Measurements from ENCODE around the gene SYCN.

SYCN gene

GRCh38 chr19:39196860-39197562, 7.1 kb downstream of the SYCN start, which contains the start of gene NCCRP1:
Gene NCCRP1 (plus strand): TSS chr19:39196964. CDS start chr19:39196983, 19 bp downstream.
- no peak for DNase-seq (ENCODE audit: low read depth)
- H3K4me3 ChIP-seq (ENCODE audit: low read depth, low read length): no peak within 1 kb of the TSS

GRCh38 chr19:39196320-39196719, 7.7 kb downstream of the SYCN start:
- H3K4me3 ChIP-seq (ENCODE audit: low read depth, low read length): no peak overlapping the region
- no peak for DNase-seq (ENCODE audit: low read depth)

GRCh38 chr19:39195755-39196154, 8.3 kb downstream of the SYCN start:
- no peak overlapping the region for H3K4me3 ChIP-seq (ENCODE audit: low read depth, low read length)
- no peak for DNase-seq (ENCODE audit: low read depth)

- no peak overlapping the region for H3K4me3 ChIP-seq (ENCODE audit: low read depth, low read length)
- no peak for DNase-seq (ENCODE audit: low read depth)
These were observed 9.1 kb downstream of the SYCN start for GRCh38 chr19:39194832-39195542.

GRCh38 chr19:39193803-39194202, 10.3 kb downstream of the SYCN start:
- no peak overlapping the region for H3K4me3 ChIP-seq (ENCODE audit: low read depth, low read length)
- DNase-seq (ENCODE audit: low read depth): no peak

- H3K4me3 ChIP-seq (ENCODE audit: low read depth, low read length): no peak overlapping the region
- no peak for DNase-seq (ENCODE audit: low read depth)
These were observed 11.2 kb downstream of the SYCN start for GRCh38 chr19:39192846-39193245.

GRCh38 chr19:39190768-39191167, 13.3 kb downstream of the SYCN start:
- H3K4me3 ChIP-seq (ENCODE audit: low read depth, low read length): no peak overlapping the region
- DNase-seq (ENCODE audit: low read depth): no peak

- no peak overlapping the region for H3K4me3 ChIP-seq (ENCODE audit: low read depth, low read length)
- no peak for DNase-seq (ENCODE audit: low read depth)
These were observed 15.1 kb downstream of the SYCN start for GRCh38 chr19:39188960-39189359.

- DNase-seq (ENCODE audit: low read depth): no peak
- H3K4me3 ChIP-seq (ENCODE audit: low read depth, low read length): no peak overlapping the region
These were observed 16.5 kb downstream of the SYCN start for GRCh38 chr19:39187552-39187943.

GRCh38 chr19:39186391-39186790, 17.7 kb downstream of the SYCN start:
- no peak overlapping the region for H3K4me3 ChIP-seq (ENCODE audit: low read depth, low read length)
- DNase-seq (ENCODE audit: low read depth): no peak

GRCh38 chr19:39183104-39183503, 21.0 kb downstream of the SYCN start:
- no peak for DNase-seq (ENCODE audit: low read depth)
- no peak overlapping the region for H3K4me3 ChIP-seq (ENCODE audit: low read depth, low read length)

GRCh38 chr19:39182174-39182505, 21.9 kb downstream of the SYCN start:
- no peak for DNase-seq (ENCODE audit: low read depth)
- H3K4me3 ChIP-seq (ENCODE audit: low read depth, low read length): no peak overlapping the region

- H3K4me3 ChIP-seq (ENCODE audit: low read depth, low read length): no peak overlapping the region
- no peak for DNase-seq (ENCODE audit: low read depth)
These were observed 22.4 kb downstream of the SYCN start for GRCh38 chr19:39181500-39182173.

GRCh38 chr19:39180749-39181148, 23.3 kb downstream of the SYCN start:
- no peak for DNase-seq (ENCODE audit: low read depth)
- H3K4me3 ChIP-seq (ENCODE audit: low read depth, low read length): no peak overlapping the region

GRCh38 chr19:39179754-39180153, 24.3 kb downstream of the SYCN start:
- DNase-seq (ENCODE audit: low read depth): no peak
- no peak overlapping the region for H3K4me3 ChIP-seq (ENCODE audit: low read depth, low read length)

- no peak overlapping the region for H3K4me3 ChIP-seq (ENCODE audit: low read depth, low read length)
These were observed 25.6 kb downstream of the SYCN start for GRCh38 chr19:39178296-39179006.

GRCh38 chr19:39177736-39178135, 26.3 kb downstream of the SYCN start:
- no peak overlapping the region for H3K4me3 ChIP-seq (ENCODE audit: low read depth, low read length)
- DNase-seq (ENCODE audit: low read depth): no peak

More at GRCh38 chr19:39178296-39179006, 25.6 kb downstream of the SYCN start:
- no peak for DNase-seq (ENCODE audit: low read depth)

GRCh38 chr19:39177110-39177699, 26.9 kb downstream of the SYCN start:
- no peak for DNase-seq (ENCODE audit: low read depth)
- H3K4me3 ChIP-seq (ENCODE audit: low read depth, low read length): no peak overlapping the region

GRCh38 chr19:39175564-39175963, 28.5 kb downstream of the SYCN start:
- no peak overlapping the region for H3K4me3 ChIP-seq (ENCODE audit: low read depth, low read length)
- DNase-seq (ENCODE audit: low read depth): no peak

Data from skeletal muscle cell (primary cell).